ENCODE data around the gene GANAB.
"Not testable (repeated sequence)": the region's sequence is repeated elsewhere in the genome, so short reads cannot be mapped to it uniquely, and the experiment has no call there.

Gene GANAB

DNA sequence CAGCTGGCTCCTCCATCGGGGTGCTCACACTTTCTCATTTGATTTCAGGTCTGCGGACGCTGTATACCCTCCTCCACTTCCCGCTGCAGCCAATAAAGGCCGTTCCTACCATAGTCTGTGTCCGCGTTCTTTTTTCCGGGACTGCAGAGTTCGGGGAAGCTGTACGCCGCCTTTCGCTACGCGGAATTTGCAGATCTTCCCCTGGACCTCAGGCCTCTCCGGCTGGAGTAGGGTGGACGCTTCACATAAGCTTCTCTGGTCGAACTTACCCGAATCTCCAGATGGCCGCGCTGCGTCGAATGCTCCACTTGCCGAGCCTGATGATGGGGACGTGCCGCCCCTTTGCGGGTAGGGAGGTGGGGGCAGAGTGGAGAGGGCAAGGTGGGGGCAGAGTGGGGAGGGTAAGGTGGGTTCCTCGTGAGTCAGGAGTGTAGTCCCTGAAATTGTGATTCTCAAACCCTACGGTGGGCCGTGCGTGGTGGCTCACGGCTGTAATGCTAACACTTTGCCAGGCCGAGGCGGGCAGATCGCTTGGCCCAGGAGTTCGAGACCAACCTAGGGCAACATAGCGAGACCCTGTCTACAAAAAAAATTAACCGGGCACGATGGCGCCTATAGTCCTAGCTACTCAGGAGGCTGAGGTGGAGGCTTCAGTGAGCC lies 19.3 kb upstream of the GANAB start:
- peak overlapping the region; percentile 93 for H3K4me3 ChIP-seq (ENCODE audit: low read length)
- peak; percentile 65 for DNase-seq (ENCODE audit: low read depth)
- TF ChIP-seq, protein P1, sequence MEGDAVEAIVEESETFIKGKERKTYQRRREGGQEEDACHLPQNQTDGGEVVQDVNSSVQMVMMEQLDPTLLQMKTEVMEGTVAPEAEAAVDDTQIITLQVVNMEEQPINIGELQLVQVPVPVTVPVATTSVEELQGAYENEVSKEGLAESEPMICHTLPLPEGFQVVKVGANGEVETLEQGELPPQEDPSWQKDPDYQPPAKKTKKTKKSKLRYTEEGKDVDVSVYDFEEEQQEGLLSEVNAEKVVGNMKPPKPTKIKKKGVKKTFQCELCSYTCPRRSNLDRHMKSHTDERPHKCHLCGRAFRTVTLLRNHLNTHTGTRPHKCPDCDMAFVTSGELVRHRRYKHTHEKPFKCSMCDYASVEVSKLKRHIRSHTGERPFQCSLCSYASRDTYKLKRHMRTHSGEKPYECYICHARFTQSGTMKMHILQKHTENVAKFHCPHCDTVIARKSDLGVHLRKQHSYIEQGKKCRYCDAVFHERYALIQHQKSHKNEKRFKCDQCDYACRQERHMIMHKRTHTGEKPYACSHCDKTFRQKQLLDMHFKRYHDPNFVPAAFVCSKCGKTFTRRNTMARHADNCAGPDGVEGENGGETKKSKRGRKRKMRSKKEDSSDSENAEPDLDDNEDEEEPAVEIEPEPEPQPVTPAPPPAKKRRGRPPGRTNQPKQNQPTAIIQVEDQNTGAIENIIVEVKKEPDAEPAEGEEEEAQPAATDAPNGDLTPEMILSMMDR (conservative IDR thresholded peaks at IDR 0.05; ENCODE audit: low read length) = no peak

GRCh38 chr11:62665075-62665598 lies 18.7 kb upstream of the GANAB start, which contains the start of the genes C11orf98 and CSKMT:
TSS of gene C11orf98 (minus strand) at chr11:62665210. CDS start at chr11:62665169, 41 bp downstream.
TSS of gene CSKMT (plus strand) at chr11:62665312. CDS start at chr11:62665880, 568 bp downstream.
- H3K4me3 ChIP-seq (ENCODE audit: low read length) = peak within 1 kb of the TSS; percentile 93
- TF ChIP-seq, protein P1 (conservative IDR thresholded peaks at IDR 0.05; ENCODE audit: low read length) = no peak
- peak; percentile 91 for DNase-seq (ENCODE audit: low read depth)

GRCh38 chr11:62664405-62665074 lies 18.1 kb upstream of the GANAB start:
- TF ChIP-seq, protein P1 (conservative IDR thresholded peaks at IDR 0.05; ENCODE audit: low read length) = no peak
- peak overlapping the region; percentile 93 for H3K4me3 ChIP-seq (ENCODE audit: low read length)
- DNase-seq (ENCODE audit: low read depth) = peak; percentile 30

DNA sequence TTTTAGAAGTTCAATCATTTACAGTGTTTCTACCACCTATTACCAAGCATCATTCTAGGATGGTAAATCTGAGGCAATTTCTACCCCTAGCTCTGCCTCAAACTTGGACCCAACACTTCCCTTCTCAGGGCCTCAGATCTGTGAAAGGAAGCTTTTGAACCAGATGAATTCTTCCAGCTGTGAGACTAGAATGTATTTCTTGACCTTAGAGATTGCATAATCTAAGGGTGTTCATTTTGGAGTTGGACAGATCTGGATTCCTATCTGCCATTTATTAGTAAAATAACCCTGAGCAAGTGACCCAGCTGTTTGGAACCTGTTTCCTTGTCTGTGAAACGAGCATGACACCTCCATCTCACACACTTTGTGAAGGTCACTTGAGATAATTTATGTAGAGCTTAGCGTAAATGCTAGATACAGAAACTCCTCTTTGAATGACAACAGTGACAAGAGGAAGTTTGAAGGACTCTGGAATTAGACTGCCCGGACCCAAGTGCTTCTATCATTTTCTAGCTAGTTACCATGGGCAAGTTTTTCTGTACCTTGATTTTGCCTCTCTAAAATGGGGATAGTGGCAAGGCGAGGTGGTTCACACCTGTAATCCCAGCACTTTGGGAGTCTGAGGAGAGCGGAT lies 10.5 kb upstream of the GANAB start:
- no peak for DNase-seq (ENCODE audit: low read depth)

DNA sequence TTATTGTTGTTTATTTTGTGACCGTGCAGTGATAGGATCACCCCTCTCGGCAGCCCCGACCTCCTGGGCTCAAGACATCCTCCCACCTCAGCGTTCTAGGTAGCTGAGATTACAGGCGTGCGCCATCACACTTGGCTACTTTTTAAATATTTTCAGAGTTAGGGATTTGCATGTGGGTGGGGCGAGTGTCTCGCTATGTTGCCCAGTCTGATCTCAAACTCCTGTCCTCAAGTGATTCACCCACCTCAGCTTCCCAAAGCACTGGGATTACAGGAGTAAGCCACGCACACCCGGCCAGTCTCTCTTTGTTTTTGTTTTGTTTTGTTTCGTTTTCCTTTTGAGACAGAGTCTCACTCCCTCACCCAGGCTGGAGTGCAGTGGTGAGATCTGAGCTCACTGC lies 7.9 kb upstream of the GANAB start:
- TF ChIP-seq, protein P1 (conservative IDR thresholded peaks at IDR 0.05; ENCODE audit: low read length) = no peak
- no peak for DNase-seq (ENCODE audit: low read depth)
- H3K4me3 ChIP-seq (ENCODE audit: low read length) = no peak overlapping the region

More for the DNA sequence above, 10.5 kb upstream of the GANAB start:
- H3K4me3 ChIP-seq (ENCODE audit: low read length) = no peak overlapping the region
- TF ChIP-seq, protein P1 (conservative IDR thresholded peaks at IDR 0.05; ENCODE audit: low read length) = no peak

DNA sequence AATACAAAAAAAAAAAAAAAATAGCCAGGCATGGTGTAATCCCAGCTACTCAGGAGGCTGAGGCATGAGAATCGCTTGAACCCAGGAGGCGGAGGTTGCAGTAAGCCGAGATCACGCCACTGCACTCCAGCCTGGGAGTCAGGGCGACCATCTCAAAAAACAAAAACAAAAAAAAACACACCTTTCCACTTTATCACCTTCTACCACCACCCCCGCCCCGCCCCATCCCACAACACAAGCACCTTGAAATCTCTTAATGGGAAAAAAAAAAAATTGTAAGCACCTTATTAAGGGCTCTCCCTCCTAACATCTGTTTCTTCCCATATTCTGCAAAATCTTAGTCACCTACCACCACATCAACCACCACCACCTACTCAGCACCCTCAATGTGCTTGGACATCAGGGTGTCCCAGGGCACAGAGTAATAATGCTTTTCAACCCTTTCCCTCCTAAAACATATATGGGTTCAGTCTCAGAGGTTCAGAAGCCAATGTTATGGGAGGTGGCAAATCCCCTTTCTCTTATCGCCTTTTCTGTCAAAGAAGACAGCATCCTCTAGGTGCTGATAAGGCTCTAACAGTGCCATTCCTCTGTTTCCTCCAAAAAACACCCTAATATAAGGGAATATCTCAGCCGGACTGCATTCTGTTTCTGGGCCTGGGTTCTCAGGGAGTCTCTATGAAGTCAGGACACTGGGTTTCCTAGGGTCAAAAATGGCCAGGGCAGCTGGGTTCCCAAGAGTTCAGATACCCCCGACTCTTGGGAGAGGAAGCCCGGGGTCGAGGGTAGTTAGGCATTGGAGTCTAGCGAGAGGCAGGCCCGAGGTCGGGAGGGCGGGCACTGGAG lies 6.0 kb upstream of the GANAB start:
- peak overlapping the region; percentile 84 for H3K4me3 ChIP-seq (ENCODE audit: low read length)
- TF ChIP-seq, protein P1 (conservative IDR thresholded peaks at IDR 0.05; ENCODE audit: low read length) = no peak
- no peak for DNase-seq (ENCODE audit: low read depth)

GRCh38 chr11:62650283-62650682 lies 3.9 kb upstream of the GANAB start:
- not testable (repeated sequence) for H3K4me3 ChIP-seq (ENCODE audit: low read length); DNase-seq (ENCODE audit: low read depth)

All from AG10803 (cell line).